ENCODE measurements around the gene SETDB2. TPM values are rescaled to one million over a fixed set of nuclear protein-coding genes. Genes with fewer than 3 reads are reported as not detected.

The SETDB2 gene
- total RNA-seq, 1 experiment from 2014 or later = 4.9 TPM

GRCh38 chr13:49543656-49544055 is 99.6 kb downstream of the SETDB2 start:
- TF ChIP-seq, protein P1, sequence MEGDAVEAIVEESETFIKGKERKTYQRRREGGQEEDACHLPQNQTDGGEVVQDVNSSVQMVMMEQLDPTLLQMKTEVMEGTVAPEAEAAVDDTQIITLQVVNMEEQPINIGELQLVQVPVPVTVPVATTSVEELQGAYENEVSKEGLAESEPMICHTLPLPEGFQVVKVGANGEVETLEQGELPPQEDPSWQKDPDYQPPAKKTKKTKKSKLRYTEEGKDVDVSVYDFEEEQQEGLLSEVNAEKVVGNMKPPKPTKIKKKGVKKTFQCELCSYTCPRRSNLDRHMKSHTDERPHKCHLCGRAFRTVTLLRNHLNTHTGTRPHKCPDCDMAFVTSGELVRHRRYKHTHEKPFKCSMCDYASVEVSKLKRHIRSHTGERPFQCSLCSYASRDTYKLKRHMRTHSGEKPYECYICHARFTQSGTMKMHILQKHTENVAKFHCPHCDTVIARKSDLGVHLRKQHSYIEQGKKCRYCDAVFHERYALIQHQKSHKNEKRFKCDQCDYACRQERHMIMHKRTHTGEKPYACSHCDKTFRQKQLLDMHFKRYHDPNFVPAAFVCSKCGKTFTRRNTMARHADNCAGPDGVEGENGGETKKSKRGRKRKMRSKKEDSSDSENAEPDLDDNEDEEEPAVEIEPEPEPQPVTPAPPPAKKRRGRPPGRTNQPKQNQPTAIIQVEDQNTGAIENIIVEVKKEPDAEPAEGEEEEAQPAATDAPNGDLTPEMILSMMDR (IDR thresholded peaks at IDR 0.05; ENCODE audit: unreplicated experiment) = no peak
- H3K36me3 Mint-ChIP-seq (ENCODE audit: insufficient read depth, unreplicated experiment) = peaks cover 5% of the 10 kb centered on the region
- no peaks in the 10 kb centered on the region for H3K9me3 Mint-ChIP-seq (ENCODE audit: low read depth, unreplicated experiment)
- no peak for DNase-seq
- no peaks in the 10 kb centered on the region for H3K4me1 Mint-ChIP-seq (ENCODE audit: low read depth, unreplicated experiment)
- no peak overlapping the region for H3K27ac Mint-ChIP-seq (ENCODE audit: unreplicated experiment)
- intact Hi-C loops (cut with micrococcal nuclease; ENCODE audit: unreplicated experiment) = no loop called here
- no TSS peak for BruUV-seq (replicated peaks)
- H3K27me3 Mint-ChIP-seq (ENCODE audit: unreplicated experiment) = no peaks in the 10 kb centered on the region
- CTCF ChIA-PET = no interaction called here
- H3K4me3 Mint-ChIP-seq (ENCODE audit: low read depth, unreplicated experiment) = no peak overlapping the region

Other genes with a start within 250 kb of the SETDB2 start
- gene MLNR, start 223.9 kb upstream of the SETDB2 start, total RNA-seq (2022) = 0.28 and 0.71 TPM in 2 replicates
- gene CDADC1, start 196.3 kb upstream of the SETDB2 start, total RNA-seq (2022) = 6.4 and 7.8 TPM in 2 replicates
- 3.2 and 4.5 TPM in 2 replicates for gene CAB39L, start 210 bp upstream of the SETDB2 start, total RNA-seq (2022)
- 24.0 and 28.8 TPM in 2 replicates for gene PHF11, start 51.7 kb downstream of the SETDB2 start, total RNA-seq (2022)
- 6.3 and 7.2 TPM in 2 replicates for gene RCBTB1, start 141.3 kb downstream of the SETDB2 start, total RNA-seq (2022)
- gene ARL11, start 184.2 kb downstream of the SETDB2 start, total RNA-seq (2022) = not detected in 2 replicates
- gene EBPL, start 247.2 kb downstream of the SETDB2 start, total RNA-seq (2022) = 40.5 and 43.9 TPM in 2 replicates